ENCODE data around the gene PBX1.
A peak's percentile ranks its signal among the peaks of the same experiment; 100 is the strongest.

The PBX1 gene

DNA sequence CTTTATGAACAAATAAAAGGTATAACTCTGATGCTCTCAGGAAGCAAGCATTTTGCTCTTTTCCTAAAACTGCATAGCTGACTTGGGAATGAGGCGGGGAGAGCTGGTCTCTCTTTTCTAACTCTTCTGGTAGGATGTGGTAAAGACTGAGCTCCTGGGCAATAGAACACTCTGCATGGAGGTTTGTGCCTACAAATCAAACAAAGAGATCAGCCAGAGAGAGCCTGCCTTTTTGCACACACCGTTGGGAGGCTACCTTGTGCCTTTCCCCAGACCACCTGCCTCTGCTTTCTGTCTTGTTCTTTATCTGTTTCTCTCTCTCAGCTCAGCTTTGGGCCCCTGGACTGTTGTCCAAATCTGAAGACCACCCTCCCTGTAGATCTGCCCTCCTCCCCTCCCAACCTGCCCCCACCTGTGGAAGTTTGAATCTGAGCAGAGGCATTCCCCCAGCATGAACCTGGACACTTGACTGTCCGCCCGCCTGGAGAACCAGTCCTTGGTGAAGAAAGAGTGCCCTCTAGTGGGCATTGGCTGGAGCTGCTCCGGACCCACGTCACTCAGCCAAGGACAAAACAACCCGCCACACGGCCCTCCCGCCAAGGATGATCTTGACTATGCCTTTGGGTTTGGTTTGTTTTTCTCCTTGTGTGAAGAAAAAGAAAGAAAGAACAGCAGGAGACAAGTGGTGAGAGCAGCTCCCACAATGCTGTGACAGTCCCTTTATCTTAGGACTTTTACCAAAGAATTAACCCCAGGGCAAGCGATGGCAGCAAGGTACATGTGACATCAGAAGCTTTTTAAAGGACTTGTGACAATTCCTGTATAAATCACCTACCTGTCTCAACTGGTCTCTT is 228.2 kb downstream of the PBX1 start:
- peak; percentile 76 for DNase-seq

DNA sequence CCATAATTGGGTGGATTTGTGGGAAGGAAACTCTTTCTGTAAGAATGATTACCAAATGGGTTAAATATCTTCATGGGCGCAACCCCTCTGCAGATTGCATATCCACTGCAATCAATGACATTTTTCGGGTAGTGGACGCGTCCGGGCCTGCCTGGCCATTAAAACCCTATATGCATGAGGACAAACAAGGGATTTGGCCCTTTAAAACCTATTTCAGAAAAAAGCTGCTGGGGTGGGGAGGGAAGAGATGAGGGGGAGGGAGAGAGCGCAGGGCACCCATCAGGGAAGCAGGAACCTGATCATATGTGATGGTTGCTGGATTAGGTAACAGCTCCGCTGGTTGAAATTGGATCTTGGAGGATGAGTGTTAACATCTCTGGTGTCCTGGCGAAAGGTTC is 228.8 kb downstream of the PBX1 start:
- no peak for DNase-seq

DNA sequence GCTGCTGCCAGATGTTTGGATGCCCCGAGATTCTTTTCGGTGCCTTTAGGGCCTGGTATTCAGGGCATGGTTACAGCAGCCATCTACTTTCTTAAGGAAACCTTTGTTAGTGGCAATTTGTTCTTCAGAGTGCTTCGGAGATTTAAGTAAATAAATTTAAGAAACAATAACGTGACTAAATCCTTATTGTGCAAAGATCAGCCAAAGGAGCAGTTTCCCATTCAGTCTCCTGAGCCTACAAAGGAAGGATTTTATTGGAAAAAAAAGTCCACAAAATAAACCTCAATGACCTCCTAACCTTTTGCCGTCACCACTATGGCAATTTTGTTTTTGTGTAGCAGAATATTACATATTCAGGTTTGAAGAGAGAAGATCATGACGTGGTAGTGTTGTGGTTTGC is 231.1 kb downstream of the PBX1 start:
- DNase-seq: no peak

DNA sequence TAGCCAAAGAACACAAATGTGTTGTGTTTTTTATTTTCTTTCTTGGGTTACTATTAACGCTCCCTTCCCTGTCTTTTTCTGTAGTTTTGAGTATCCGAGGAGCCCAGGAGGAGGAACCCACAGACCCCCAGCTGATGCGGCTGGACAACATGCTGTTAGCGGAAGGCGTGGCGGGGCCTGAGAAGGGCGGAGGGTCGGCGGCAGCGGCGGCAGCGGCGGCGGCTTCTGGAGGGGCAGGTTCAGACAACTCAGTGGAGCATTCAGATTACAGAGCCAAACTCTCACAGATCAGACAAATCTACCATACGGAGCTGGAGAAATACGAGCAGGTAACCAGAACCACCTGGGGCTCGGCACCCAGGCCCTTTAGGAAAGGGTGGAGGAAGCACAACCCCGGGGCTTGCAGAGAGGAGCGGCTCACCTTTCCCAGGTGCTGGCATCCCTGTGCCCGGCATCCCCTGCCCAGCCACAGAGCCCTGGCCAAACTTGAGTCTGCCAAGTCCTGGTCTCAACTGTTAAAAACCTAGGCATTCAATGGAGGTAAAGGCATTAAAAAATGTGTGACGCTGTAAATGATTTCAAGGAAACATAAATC is 233.5 kb downstream of the PBX1 start:
- DNase-seq: no peak

GRCh38 chr1:164794356-164794755 is 235.4 kb downstream of the PBX1 start:
- DNase-seq: peak; percentile 90

- DNase-seq: no peak
These were observed 237.9 kb downstream of the PBX1 start for GRCh38 chr1:164796916-164797315.

DNA sequence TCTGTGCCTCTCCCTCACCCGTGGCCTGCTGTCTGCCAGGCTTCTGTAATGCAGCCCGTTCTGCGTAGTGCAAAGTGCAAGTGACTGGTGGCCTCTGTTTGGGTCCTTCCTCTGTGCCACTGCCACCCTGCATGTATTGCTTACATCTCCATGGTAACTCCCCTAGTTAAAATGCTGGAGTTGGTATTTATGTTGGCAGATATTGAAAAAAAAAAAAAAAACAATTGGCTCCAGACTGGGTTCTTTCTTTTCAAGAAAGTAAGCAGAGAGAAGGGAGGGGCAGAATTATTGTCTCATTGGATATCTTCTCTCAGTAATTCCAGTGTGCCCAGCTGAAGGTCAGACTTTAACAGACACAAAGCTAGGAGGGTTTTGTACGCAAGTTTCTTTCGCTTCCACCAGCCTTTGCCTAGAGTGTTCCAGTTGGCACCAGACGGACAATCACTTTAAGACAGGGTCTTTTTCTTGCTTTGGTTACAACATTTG is 242.3 kb downstream of the PBX1 start:
- no peak for DNase-seq

DNA sequence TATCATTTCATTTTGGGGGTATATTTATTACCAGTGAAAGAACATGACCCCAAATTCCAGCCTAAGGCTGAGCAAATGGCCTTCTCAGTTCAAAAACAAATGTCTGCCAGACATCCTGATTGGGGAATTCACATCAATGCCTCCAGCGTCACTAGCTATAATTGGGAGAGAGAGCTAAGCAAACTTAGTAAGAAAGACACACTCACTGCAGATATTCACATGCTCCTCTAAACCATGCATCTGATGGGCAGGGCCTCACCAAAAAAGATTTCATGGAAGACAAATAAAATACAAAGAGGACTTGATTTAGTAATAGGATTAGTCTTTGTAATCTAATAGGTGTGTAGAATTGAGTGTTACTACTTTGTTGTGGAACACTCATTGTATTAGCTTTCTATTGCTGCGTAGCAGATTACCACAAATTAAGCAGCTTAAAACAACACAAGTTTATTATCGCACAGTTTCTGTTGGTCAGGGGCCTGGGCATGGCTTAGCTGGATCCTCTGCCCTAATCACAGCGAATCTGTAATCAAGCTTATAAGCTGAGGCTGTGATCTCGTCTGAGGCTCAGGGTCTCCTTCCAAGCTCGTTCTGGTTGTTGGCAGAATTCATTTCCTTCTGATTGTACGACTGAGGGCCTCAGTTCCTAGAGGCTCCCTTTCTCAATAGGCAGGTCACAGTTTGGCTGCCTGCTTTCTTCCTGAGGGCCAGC is 243.0 kb downstream of the PBX1 start:
- DNase-seq: no peak

GRCh38 chr1:164802529-164803282 is 243.7 kb downstream of the PBX1 start:
- no peak for DNase-seq

GRCh38 chr1:164803366-164803765 is 244.4 kb downstream of the PBX1 start:
- DNase-seq: peak; percentile 89

DNA sequence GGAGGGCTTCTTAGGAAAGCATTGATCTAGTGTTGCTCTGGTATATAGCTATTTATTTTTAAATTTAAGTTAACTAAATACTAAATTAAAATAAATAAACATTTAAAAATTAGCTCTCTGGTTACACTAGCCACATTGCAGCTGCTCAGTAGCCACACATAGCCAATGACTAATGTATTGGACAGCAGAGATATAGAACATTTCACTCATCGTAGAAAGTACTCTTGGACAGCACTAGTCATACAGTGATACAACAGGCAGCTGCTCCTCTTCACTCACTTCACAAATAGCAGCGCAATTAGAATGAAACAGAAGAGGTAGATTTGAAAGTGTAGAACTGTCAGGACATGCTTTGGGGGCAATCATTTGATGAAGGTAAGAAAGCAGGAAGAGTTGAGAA is 245.4 kb downstream of the PBX1 start:
- DNase-seq: peak; percentile 27

- peak; percentile 31 for DNase-seq
These were observed 246.4 kb downstream of the PBX1 start for GRCh38 chr1:164805399-164805798.

DNA sequence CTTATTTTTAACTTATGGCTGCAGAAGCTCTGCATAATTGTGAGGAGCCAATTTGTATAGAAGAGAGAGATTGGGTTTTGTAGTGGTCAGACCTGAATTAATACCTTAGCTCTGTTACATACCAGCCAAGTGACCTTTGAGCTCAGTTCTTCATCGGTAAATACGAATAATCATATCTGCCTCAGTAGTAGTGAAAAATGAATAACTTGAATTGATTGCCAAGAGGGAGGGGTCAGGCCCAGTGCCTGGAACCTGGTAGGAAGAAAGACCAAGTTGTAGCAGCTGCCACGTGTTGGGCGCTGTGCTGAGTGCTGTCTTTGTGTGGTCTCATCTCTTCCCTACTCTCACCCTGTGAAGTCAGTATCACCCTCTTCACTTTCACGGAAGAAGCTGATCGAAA is 247.5 kb downstream of the PBX1 start:
- no peak for DNase-seq

- no peak for DNase-seq
These were observed 254.8 kb downstream of the PBX1 start for GRCh38 chr1:164813776-164814175.

GRCh38 chr1:164821648-164822047 is 262.7 kb downstream of the PBX1 start:
- no peak for DNase-seq

- peak; percentile 50 for DNase-seq
These were observed 264.7 kb downstream of the PBX1 start for GRCh38 chr1:164823486-164824279.

- no peak for DNase-seq
These were observed 265.6 kb downstream of the PBX1 start for GRCh38 chr1:164824542-164824941.

DNA sequence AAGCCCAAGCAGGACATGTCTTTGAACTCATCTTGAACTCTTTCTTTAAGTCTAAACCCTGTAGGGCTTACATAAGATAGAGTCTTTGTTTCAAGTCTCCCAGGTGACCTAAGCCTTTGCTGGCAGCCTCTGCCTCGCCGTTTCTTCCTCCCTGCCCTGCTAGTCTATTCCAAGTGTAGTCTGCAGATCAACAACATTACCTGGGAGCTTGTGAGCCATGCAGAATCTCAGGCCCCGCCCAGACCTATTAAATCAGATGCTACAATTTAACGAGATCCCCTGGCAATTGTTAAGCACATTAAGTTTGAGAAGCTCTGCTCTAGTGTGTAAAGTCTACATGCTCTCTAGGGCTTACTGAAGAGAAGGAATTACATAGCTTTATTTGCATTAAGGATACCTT is 271.6 kb downstream of the PBX1 start:
- DNase-seq: no peak

GRCh38 chr1:164834641-164835040 is 275.7 kb downstream of the PBX1 start:
- no peak for DNase-seq

DNA sequence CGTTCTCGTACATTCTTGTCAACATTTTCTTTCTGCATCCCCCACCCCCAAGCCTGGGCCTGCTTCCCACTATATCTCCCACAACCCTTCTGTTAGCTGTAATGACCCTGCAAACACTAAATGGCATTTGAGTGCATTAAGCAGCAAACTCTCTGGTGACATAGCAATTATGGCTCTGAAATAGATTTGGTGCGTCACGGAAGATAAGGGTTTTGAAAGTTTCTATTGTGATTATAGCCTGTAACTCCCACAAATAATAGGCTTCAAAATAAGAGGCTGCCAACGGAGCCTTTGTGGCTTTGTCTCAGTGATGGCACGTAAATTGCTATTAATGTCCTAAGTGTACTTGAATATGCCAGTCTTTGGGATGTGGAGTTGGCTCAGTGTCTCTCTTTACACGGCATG is 277.6 kb downstream of the PBX1 start:
- no peak for DNase-seq

DNA sequence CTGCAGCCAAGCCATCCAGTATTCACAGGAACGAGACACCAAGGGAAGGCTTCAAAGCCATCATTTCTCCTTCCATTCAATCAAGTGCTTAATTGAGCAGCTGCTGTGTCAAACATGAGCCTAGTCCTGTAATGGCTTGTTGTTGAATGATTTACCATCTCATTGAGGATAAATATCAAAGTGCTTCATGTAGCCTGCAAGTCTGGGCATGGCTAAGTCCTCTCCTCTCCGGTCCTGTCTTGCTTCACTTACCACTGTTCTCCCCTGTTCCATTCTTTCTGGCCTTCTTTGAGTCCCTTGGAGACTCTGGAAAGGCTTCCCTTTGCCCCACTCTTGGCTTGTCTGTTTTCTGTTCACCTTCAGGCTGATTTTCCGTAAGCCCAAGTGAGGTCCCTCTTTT is 279.8 kb downstream of the PBX1 start:
- no peak for DNase-seq

DNA sequence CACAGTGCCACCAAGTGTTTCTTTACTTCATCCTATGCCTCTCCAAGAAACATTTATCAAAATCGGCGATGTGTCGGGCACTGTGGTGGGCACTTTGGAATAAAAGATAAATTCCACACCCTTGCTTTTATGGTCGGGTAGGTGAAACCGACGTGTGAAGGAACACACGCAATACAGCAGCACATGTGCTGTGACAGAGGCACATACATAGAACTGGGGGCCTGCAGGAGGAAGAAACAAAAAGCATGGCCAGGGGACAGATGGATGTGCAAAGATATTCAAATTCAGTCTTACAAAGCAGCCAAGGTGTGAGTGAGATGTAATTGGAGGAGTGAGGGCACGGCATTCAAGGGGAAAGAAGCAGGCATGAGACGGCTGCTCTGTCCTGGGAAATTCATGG is 282.0 kb downstream of the PBX1 start:
- DNase-seq: no peak

Measured in fibroblast of upper back skin (primary cell).